ENCODE data around the gene POU2AF3. TPM values are rescaled to one million over a fixed set of nuclear protein-coding genes. Genes with fewer than 3 reads are reported as not detected.

POU2AF3 gene
- total and polyA plus RNA-seq, 2 of the 4 experiments (the other 2 are of a cell fraction), result 0.17 TPM; not detected in 1

DNA sequence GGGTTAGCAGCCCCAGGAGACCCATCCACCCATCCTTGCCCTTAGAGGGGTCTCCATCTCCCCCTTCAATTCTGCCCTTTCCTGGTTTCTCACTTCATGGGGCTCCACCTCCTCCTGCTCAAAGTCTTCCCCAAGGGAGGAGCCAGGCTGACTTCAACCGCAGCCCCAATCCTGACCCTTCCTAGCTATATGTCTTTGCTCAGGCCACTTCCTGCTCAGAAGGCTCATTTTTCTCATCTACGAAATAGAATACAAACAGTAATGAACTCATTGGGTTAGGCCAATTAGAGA, 56.2 kb downstream of the POU2AF3 start:
- dilution Hi-C loops (cut with HindIII; ENCODE audit: low sequenced_read_pairs, unreplicated experiment), result no loop called here
- Histone ChIP-seq H4K20me1 (ENCODE audit: insufficient read depth, low read length) (no peaks in the 10 kb centered on the region), H2AFZ (replicated peaks; ENCODE audit: low read length, poor library complexity) (no peak overlapping the region), H2BK120ac (ENCODE audit: low read depth, low read length) (no peak overlapping the region), H4K8ac (ENCODE audit: low read depth in 2 of 2, low read length in 2 of 2) (no peak overlapping the region), H2AK5ac (ENCODE audit: low read depth, low read length) (no peak overlapping the region), H3K27me3 (ENCODE audit: control insufficient read depth, insufficient read depth, low read length) (peaks cover 33% of the 10 kb centered on the region), H2AK9ac (replicated peaks; ENCODE audit: low read depth, low read length, poor library complexity) (no peak overlapping the region), H3K4me3 (ENCODE audit: insufficient read depth, low read depth, low read length) (no peak overlapping the region), H2BK20ac (ENCODE audit: low read depth, low read length) (no peak overlapping the region), H3K79me1 (ENCODE audit: low read depth in 1 of 2, low read length in 2 of 2) (no peaks in the 10 kb centered on the region), H3K36me3 (ENCODE audit: control insufficient read depth, insufficient read depth, low read length) (no peaks in the 10 kb centered on the region), H3K9ac (ENCODE audit: low read depth, low read length) (no peak overlapping the region), H3K56ac (ENCODE audit: extremely low read depth, insufficient read depth, low read length) (no peak overlapping the region), H3K4me2 (ENCODE audit: low read depth, low read length) (no peak overlapping the region), H3K9me3 (ENCODE audit: control insufficient read depth, insufficient read depth, low read length) (no peaks in the 10 kb centered on the region), H4K5ac (ENCODE audit: low read depth, low read length) (no peak overlapping the region), H3K14ac (replicated peaks; ENCODE audit: low read depth, low read length) (no peak overlapping the region), H3K9me1 (ENCODE audit: insufficient read depth, low read length) (no peaks in the 10 kb centered on the region; the same call in 1 of the 2 replicates), H2BK5ac (ENCODE audit: low read depth, low read length, poor library complexity, severe bottlenecking) (no peak overlapping the region), H3K4me1 (ENCODE audit: control insufficient read depth, insufficient read depth, low read length) (no peaks in the 10 kb centered on the region), H3K18ac (ENCODE audit: low read depth, low read length) (no peak overlapping the region), H3K23ac (ENCODE audit: low read depth, low read length) (no peak overlapping the region), H3K27ac (ENCODE audit: insufficient read depth, low read length) (no peak overlapping the region), H2BK15ac (ENCODE audit: low read depth, low read length) (no peak overlapping the region), H4K91ac (ENCODE audit: insufficient read depth, low read depth, low read length) (no peak overlapping the region), H3K4ac (ENCODE audit: low read depth, low read length) (no peak overlapping the region)
- intact Hi-C loops (cut with micrococcal nuclease), result no loop called here
- no peak for DNase-seq
- no peak for ATAC-seq (ENCODE audit: low read depth)
- in situ Hi-C loops (cut with MboI; ENCODE audit: low sequenced_read_pairs), result no loop called here
- POLR2A ChIA-PET (ENCODE audit: unreplicated experiment), result no interaction called here
- BruUV-seq (replicated peaks), result no TSS peak
- no CpG with 5 or more reads among the region's 2 CpGs for WGBS, 2 experiments (ENCODE audit: extremely low coverage in 2 of 2, insufficient read length in 1 of 2)
- TF ChIP-seq CEBPB (IDR thresholded peaks at IDR 0.05; ENCODE audit: low read depth, low read length), result no peak
- no peak for TF ChIP-seq RFX5 (IDR thresholded peaks at IDR 0.05; ENCODE audit: low read depth, low read length)
- TF ChIP-seq, protein P1, sequence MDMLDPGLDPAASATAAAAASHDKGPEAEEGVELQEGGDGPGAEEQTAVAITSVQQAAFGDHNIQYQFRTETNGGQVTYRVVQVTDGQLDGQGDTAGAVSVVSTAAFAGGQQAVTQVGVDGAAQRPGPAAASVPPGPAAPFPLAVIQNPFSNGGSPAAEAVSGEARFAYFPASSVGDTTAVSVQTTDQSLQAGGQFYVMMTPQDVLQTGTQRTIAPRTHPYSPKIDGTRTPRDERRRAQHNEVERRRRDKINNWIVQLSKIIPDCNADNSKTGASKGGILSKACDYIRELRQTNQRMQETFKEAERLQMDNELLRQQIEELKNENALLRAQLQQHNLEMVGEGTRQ (IDR thresholded peaks at IDR 0.05; ENCODE audit: low read depth, low read length), result no peak
- TF ChIP-seq, protein P2, sequence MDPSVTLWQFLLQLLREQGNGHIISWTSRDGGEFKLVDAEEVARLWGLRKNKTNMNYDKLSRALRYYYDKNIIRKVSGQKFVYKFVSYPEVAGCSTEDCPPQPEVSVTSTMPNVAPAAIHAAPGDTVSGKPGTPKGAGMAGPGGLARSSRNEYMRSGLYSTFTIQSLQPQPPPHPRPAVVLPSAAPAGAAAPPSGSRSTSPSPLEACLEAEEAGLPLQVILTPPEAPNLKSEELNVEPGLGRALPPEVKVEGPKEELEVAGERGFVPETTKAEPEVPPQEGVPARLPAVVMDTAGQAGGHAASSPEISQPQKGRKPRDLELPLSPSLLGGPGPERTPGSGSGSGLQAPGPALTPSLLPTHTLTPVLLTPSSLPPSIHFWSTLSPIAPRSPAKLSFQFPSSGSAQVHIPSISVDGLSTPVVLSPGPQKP (IDR thresholded peaks at IDR 0.05; ENCODE audit: borderline replicate concordance, low read depth, low read length), result no peak
- no peak for TF ChIP-seq FOS (IDR thresholded peaks at IDR 0.05; ENCODE audit: low read depth, low read length)
- TF ChIP-seq BHLHE40 (IDR thresholded peaks at IDR 0.05; ENCODE audit: low read depth, low read length), result no peak
- no peak for TF ChIP-seq MAZ (IDR thresholded peaks at IDR 0.05; ENCODE audit: borderline replicate concordance, low read depth, low read length)
- TF ChIP-seq RAD21 (IDR thresholded peaks at IDR 0.05; ENCODE audit: low read length), result no peak
- CTCF ChIA-PET, result no interaction called here

Data from IMR-90 (cell line).